ENCODE results near the gene LBH.

The LBH gene

GRCh38 chr2:30278419-30278818 is 47.1 kb downstream of the LBH start:
- no peak for DNase-seq

DNA sequence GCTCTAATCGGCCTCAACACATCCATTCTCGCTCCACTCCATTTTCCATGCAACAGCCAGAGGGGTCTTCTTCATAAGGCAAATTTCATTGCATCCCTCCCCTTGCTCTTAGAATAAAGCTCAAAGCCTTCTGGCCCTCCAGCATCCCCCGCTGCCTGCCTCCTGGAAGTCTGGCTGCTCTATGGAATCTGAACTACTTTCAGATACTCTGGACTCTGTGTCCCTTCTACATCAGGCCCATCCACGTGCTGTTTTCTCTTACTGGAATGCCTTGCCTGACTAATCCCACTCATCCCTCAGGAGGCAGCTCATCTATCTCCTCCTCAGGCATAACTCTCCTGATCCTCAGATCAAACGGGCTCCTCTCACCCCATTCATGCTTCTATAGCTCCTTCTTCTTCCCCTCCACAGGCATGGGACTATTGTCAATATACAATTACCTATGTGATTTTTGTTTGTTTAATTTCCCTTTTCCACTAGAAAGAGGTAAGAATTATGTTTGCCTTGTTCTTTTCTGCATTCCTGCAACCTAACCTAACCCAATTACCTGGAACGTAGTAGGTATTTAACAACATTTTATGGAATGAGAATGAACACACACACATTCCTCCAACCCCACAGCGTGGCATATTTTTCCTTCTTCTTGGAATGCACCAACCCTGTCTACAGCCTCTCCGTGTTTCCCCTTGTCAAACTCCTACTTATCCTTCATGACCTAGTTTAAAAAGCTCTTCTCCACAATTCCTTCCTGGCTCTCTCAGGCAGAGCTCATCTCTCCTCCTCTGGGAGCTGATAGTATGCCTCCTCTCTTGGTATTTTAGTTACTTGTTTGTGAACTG is 49.5 kb downstream of the LBH start:
- DNase-seq: no peak

DNA sequence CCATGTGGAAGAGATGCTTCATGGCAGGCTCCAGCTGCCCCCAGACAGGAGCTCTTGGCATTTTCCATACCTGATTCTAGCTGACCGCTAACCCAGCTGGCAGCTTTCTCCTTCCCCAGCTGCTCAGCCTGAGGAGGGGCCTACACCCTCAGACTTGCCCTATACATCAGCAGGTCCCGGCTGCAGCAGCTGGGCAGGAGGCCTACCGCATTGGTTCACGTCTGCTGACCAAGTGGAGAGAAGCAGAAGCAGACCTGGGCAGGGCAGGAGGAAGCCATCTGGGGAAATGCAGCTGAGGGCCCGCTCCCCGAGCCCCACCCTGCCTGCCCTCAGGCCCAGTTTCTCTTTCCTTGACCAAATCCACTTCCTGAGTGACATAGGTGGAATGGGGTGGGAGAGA is 50.7 kb downstream of the LBH start:
- no peak for DNase-seq

DNA sequence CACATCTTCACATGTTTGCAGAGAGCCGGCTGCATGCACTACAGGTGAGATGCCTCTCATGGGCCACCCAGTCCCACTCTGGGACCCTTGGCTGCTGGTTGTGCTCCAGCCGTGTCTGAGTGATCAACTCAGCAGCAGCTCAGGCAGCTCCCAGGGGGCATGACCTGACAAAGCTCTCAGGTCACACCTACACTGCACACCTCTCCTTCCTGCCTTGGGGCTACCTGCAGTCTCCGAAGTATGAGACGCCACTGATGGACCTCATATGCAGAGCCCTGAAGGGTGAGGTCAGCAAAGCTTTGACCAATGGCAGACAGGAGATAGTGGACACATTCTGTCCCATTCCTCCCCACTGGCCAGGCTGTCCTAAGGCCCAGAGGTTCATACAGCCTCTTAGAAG is 51.4 kb downstream of the LBH start:
- DNase-seq: no peak

- DNase-seq: no peak
Observed at GRCh38 chr2:30283931-30284565, 52.7 kb downstream of the LBH start.

DNA sequence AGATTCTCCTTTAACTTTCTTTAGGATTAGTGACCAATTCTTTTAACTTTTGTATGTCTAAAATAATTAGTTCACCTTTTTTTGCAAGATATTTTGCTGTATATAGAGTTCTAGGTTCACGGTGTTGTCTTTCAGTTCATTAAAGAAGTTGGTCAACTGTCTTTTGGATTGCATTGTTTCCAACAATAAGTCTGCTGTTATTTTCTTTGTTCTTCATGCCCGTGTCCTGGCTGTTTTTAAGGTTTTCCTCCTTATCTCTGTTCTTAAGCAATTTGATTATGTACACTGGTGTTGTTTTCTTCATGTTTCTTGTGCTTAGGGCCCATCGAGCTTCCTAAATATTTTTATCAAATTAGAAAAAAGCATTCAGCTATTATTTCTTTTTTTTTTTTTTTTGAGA is 54.4 kb downstream of the LBH start:
- DNase-seq: no peak

DNA sequence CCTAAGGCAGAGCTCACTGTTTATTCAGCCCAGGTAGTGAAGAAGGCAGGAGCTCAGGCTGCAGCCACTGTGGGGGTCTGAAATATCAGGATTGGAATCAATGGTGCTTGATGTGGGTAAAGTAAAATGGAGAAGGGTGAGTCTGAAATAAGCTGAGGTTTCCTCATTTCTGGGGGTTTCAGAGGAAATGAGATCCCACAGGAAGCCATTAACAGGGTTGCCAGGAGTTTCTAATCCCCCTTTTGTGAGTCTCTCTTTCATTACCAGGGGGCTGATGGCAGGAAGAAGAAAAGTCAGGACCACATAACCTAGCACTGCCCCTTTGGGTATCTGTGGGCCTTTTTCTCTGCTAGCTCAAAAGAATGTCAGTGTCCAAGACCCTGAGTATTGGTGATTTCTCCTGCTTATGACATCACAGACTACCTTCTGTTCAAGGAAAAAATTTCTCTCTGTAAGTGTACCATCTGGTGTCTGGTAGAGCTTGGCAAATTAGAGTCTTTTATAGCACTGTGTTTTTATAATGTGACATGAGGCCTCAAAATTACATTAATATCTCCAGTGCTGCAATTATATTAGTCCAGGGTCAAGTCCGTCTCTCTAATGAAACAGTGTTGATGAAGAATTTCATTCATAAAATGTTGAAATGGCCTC is 56.0 kb downstream of the LBH start:
- DNase-seq: no peak

DNA sequence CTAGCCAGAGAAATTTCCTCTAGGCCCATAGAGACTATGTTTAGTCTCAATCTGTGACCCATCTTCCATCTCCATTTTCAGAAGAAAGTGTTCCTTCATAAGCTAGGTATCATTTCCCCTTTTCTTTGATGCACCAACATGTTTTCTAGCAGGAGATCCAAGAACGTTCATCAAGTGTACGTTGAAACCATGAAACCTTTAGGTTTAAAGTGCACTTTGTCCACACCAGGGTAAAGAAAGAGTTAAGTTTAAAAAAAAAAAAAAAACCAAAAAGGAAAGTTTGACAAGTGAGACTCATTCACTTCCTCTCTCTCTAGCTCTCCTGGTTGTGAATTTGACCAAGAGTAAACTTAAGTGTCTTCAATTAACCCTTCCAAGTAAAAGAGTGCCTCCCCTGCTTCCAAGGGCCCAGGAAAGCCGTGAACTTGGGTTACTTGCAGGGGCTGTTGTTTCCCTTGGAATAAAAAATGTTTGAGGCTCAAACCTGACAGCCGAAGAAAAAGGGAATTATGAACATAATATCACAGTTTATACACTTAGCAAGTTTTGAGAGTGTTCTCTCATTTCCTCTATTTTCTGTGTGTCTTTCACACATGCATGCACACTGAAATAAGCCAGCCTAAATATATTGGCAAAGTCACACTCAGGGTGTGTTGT is 56.7 kb downstream of the LBH start:
- DNase-seq: no peak

DNA sequence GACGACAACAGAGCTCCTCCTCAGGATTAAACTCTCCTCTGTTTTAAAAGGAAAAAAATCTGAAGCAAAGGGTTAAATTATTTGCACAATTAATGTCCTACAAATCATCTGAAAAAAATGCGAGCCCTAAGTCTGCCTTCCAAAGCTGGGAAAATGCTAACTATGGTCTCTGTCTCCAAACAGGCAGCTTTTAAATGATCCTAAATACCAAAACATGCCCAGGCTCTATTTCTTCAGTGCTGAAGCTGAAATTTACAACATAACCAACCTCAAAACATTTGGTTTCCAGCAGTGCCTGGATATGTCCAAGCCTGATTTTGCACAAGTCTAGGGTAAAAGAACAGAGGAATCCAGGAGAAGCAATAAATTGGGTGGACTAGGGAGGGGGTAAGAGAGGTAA is 57.2 kb downstream of the LBH start:
- no peak for DNase-seq

DNA sequence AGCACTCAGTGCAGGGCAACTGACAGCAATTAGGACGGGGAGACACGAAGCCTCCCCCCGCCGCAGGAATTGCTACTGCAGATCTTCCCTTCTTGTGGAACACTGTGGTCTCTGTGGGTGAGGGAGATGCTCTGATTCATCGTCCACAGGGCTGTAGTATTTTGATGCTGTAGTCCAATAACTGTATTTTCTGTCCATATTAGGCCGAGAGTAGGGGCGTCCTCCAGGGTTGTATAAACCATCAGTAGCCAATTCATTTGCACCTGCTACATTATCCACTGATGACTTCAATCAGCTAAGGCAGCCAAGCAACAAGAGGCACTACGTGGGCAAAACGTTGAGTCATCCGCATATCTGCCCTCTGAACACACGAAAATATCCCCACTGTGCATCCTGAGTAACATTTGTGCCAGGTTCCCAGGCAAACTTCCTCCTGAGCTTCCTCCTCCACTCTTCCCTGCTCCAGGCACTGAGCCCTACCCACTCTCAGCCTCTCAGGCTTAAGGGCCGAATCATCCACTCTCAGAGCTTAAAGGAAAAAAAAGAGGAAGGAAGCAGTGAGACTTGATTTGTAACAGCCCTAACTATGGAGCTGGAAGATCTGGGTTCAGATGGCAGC is 62.1 kb downstream of the LBH start:
- no peak for DNase-seq

GRCh38 chr2:30294133-30294532 is 62.8 kb downstream of the LBH start:
- no peak for DNase-seq

DNA sequence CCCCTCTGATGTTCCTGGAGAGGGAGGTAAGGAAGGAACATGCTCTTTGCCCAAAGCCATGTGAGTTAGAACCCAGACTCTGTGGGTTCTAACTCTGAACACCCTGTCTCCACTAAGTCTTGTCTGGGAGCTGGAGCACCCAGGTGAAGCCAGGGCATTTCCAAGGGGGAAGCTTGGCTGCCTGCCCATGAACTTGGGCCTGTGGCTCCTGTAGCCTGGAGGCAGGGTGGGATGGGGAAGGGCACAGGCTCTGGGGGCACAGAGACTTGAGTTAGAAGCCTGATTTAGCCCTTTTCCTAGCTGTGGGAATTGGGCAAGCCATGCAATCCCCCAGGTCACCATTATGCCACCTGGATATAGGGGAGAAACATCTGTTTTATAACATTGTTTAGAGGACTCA is 65.2 kb downstream of the LBH start:
- DNase-seq: no peak

- DNase-seq: no peak
Observed at GRCh38 chr2:30298302-30298701, 67.0 kb downstream of the LBH start.

DNA sequence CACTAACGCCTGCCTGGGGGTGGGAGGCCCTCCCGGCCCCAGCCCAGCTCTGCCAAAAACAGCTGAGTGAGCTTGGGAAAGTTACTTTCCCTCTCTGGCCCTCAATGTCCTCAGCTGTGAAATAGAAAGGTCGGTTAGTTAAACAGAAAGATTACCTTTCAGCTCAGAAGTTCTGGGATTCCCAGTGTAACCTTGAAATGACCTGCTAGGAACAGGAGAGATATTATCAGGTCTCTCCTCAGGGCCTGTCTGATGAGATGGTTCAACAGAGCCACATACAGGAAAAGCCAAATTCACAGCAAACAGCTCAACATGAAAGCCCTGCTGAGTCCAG is 68.8 kb downstream of the LBH start:
- DNase-seq: no peak

- DNase-seq: no peak
Observed at GRCh38 chr2:30300456-30301221, 69.3 kb downstream of the LBH start.

GRCh38 chr2:30301551-30301950 is 70.2 kb downstream of the LBH start:
- no peak for DNase-seq

DNA sequence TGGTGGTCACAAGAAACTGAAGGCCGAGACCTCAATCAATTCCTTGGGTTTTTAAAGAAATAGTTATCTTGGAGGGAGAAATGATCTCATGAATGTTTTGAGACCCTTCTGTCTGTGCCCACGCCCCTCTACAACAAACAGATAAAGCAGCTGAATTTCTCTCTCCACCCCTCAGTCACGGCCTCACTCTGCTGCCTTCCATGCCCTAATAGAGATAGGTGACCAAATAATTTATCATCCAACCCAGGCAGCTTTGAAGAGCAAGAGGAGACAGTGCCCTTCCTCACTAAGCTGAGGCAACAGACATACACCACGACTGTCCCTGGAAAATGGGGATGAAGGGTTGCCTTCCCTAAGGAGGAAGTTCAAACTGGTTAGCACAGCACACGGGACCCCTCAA is 71.2 kb downstream of the LBH start:
- DNase-seq: no peak

- DNase-seq: no peak
Observed at GRCh38 chr2:30303095-30303494, 71.8 kb downstream of the LBH start.

- no peak for DNase-seq
Observed at GRCh38 chr2:30305235-30305634, 73.9 kb downstream of the LBH start.

- no peak for DNase-seq
Observed at GRCh38 chr2:30306522-30306921, 75.2 kb downstream of the LBH start.

- no peak for DNase-seq
Observed at GRCh38 chr2:30308280-30308679, 76.9 kb downstream of the LBH start.

All from NCI-H1930 (cell line).